ENCODE data around the gene TRIM41. TPM values are rescaled to one million over a fixed set of nuclear protein-coding genes. Genes with fewer than 3 reads are reported as not detected.
A peak's percentile ranks its signal among the peaks of the same experiment; 100 is the strongest.

TRIM41 gene
- total and polyA plus RNA-seq, 2 of the 13 experiments (the other 11 are each of a cell fraction or from before 2014, with no cell fraction given), result 10.2 to 16.7 TPM

DNA sequence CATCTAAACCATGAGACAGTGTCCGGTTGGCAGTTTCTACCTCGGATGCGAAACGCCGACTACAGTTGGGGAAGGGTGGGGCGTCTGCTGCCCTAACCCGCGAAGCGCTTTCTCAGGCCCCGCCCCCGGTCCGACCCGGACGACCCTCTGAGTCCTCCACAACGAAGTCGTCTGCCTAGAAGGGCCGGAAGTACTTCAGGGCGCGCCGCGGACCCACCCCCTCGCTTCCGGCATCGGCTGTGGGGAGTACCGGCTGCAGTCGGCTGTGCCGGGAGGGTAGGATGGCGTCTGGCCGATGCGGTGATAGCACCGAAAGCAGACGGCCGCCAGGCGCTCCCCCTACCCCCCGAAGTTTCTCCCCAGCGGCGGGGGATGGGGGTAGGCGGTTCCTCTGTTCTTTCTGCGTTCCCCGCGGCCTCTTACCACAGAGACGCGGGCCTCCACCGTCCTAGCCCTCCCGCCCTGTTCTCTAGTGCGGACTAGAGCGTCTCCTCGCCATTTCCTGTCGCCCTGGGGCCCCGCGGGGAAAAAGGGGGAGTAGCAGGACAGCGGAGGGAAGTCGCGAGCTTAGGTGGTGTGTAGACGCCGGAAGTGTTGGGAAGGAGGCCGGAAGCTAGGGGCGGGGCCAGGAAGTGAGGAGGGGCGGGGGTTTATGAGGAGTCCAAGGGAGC, at the start of gene TRIM41 (continued):
- 0 out of 2 replicates have a peak, but pooled peaks have one; percentile 14 for TF ChIP-seq ZNF792 (CRISPR knock-in tag; IDR thresholded peaks at IDR 0.05)
- no peak for TF ChIP-seq KLF11 (CRISPR knock-in tag; IDR thresholded peaks at IDR 0.05)
- TF ChIP-seq ZNF615 (CRISPR knock-in tag; IDR thresholded peaks at IDR 0.05; ENCODE audit: borderline replicate concordance), result no peak; the same call in 1 of the 2 replicates
- TF ChIP-seq, protein P1, sequence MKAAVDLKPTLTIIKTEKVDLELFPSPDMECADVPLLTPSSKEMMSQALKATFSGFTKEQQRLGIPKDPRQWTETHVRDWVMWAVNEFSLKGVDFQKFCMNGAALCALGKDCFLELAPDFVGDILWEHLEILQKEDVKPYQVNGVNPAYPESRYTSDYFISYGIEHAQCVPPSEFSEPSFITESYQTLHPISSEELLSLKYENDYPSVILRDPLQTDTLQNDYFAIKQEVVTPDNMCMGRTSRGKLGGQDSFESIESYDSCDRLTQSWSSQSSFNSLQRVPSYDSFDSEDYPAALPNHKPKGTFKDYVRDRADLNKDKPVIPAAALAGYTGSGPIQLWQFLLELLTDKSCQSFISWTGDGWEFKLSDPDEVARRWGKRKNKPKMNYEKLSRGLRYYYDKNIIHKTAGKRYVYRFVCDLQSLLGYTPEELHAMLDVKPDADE (CRISPR knock-in tag; IDR thresholded peaks at IDR 0.05), result no peak
- TF ChIP-seq NKX3-1 (CRISPR knock-in tag; IDR thresholded peaks at IDR 0.05), result peak; percentile 85
- TF ChIP-seq, protein P2, sequence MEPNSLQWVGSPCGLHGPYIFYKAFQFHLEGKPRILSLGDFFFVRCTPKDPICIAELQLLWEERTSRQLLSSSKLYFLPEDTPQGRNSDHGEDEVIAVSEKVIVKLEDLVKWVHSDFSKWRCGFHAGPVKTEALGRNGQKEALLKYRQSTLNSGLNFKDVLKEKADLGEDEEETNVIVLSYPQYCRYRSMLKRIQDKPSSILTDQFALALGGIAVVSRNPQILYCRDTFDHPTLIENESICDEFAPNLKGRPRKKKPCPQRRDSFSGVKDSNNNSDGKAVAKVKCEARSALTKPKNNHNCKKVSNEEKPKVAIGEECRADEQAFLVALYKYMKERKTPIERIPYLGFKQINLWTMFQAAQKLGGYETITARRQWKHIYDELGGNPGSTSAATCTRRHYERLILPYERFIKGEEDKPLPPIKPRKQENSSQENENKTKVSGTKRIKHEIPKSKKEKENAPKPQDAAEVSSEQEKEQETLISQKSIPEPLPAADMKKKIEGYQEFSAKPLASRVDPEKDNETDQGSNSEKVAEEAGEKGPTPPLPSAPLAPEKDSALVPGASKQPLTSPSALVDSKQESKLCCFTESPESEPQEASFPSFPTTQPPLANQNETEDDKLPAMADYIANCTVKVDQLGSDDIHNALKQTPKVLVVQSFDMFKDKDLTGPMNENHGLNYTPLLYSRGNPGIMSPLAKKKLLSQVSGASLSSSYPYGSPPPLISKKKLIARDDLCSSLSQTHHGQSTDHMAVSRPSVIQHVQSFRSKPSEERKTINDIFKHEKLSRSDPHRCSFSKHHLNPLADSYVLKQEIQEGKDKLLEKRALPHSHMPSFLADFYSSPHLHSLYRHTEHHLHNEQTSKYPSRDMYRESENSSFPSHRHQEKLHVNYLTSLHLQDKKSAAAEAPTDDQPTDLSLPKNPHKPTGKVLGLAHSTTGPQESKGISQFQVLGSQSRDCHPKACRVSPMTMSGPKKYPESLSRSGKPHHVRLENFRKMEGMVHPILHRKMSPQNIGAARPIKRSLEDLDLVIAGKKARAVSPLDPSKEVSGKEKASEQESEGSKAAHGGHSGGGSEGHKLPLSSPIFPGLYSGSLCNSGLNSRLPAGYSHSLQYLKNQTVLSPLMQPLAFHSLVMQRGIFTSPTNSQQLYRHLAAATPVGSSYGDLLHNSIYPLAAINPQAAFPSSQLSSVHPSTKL (CRISPR knock-in tag; IDR thresholded peaks at IDR 0.05), result peak; percentile 17; the same call in 1 of the 2 replicates
- TF ChIP-seq ZNF788 (CRISPR knock-in tag; IDR thresholded peaks at IDR 0.05; ENCODE audit: borderline replicate concordance), result peak; percentile 85; the same call in 1 of the 2 replicates
- no peak for TF ChIP-seq NPAS2 (CRISPR knock-in tag; IDR thresholded peaks at IDR 0.05; ENCODE audit: borderline replicate concordance)
- TF ChIP-seq, protein P3, sequence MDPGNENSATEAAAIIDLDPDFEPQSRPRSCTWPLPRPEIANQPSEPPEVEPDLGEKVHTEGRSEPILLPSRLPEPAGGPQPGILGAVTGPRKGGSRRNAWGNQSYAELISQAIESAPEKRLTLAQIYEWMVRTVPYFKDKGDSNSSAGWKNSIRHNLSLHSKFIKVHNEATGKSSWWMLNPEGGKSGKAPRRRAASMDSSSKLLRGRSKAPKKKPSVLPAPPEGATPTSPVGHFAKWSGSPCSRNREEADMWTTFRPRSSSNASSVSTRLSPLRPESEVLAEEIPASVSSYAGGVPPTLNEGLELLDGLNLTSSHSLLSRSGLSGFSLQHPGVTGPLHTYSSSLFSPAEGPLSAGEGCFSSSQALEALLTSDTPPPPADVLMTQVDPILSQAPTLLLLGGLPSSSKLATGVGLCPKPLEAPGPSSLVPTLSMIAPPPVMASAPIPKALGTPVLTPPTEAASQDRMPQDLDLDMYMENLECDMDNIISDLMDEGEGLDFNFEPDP (CRISPR knock-in tag; conservative IDR thresholded peaks at IDR 0.05), result no peak
- peak; percentile 60; the same call in 1 of the 2 replicates for TF ChIP-seq GLI4 (CRISPR knock-in tag; IDR thresholded peaks at IDR 0.05; ENCODE audit: borderline replicate concordance)
- TF ChIP-seq FOXP1 (IDR thresholded peaks at IDR 0.05), result no peak
- TF ChIP-seq FOXP1 (CRISPR knock-in tag; IDR thresholded peaks at IDR 0.05), result peak; percentile 27; the same call in 1 of the 2 replicates
- TF ChIP-seq, protein P4, sequence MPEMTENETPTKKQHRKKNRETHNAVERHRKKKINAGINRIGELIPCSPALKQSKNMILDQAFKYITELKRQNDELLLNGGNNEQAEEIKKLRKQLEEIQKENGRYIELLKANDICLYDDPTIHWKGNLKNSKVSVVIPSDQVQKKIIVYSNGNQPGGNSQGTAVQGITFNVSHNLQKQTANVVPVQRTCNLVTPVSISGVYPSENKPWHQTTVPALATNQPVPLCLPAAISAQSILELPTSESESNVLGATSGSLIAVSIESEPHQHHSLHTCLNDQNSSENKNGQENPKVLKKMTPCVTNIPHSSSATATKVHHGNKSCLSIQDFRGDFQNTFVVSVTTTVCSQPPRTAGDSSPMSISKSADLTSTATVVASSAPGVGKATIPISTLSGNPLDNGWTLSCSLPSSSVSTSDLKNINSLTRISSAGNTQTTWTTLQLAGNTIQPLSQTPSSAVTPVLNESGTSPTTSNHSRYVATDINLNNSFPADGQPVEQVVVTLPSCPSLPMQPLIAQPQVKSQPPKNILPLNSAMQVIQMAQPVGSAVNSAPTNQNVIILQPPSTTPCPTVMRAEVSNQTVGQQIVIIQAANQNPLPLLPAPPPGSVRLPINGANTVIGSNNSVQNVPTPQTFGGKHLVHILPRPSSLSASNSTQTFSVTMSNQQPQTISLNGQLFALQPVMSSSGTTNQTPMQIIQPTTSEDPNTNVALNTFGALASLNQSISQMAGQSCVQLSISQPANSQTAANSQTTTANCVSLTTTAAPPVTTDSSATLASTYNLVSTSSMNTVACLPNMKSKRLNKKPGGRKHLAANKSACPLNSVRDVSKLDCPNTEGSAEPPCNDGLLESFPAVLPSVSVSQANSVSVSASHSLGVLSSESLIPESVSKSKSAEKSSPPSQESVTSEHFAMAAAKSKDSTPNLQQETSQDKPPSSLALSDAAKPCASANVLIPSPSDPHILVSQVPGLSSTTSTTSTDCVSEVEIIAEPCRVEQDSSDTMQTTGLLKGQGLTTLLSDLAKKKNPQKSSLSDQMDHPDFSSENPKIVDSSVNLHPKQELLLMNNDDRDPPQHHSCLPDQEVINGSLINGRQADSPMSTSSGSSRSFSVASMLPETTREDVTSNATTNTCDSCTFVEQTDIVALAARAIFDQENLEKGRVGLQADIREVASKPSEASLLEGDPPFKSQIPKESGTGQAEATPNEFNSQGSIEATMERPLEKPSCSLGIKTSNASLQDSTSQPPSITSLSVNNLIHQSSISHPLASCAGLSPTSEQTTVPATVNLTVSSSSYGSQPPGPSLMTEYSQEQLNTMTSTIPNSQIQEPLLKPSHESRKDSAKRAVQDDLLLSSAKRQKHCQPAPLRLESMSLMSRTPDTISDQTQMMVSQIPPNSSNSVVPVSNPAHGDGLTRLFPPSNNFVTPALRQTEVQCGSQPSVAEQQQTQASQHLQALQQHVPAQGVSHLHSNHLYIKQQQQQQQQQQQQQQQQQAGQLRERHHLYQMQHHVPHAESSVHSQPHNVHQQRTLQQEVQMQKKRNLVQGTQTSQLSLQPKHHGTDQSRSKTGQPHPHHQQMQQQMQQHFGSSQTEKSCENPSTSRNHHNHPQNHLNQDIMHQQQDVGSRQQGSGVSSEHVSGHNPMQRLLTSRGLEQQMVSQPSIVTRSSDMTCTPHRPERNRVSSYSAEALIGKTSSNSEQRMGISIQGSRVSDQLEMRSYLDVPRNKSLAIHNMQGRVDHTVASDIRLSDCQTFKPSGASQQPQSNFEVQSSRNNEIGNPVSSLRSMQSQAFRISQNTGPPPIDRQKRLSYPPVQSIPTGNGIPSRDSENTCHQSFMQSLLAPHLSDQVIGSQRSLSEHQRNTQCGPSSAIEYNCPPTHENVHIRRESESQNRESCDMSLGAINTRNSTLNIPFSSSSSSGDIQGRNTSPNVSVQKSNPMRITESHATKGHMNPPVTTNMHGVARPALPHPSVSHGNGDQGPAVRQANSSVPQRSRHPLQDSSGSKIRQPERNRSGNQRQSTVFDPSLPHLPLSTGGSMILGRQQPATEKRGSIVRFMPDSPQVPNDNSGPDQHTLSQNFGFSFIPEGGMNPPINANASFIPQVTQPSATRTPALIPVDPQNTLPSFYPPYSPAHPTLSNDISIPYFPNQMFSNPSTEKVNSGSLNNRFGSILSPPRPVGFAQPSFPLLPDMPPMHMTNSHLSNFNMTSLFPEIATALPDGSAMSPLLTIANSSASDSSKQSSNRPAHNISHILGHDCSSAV (CRISPR knock-in tag; IDR thresholded peaks at IDR 0.05; ENCODE audit: borderline replicate concordance), result peak; percentile 84; the same call in 1 of the 2 replicates
